SU-DHL-6 (cell line): ENCODE data around the gene GPD2.
"Not testable (repeated sequence)": the region's sequence is repeated elsewhere in the genome, so short reads cannot be mapped to it uniquely, and the experiment has no call there.

Experiments used
- H2AFZ ChIP-seq: fragments of 200-600 bp; sonication (generic); 2 replicates; pipeline ENCODE4 v1.6.1; 2014; ENCODE audit warnings: low read depth, mild to moderate bottlenecking, moderate library complexity, mixed read lengths, antibody characterized with exemption, low read length; ENCODE audit not compliant: severe bottlenecking
- H3F3A ChIP-seq: fragments of 200-600 bp; shearing (Covaris generic); 2 replicates; pipeline ENCODE4 v1.6.0; 2016; ENCODE audit warnings: antibody characterized with exemption, mild to moderate bottlenecking; ENCODE audit not compliant: insufficient read depth
- H3K27ac ChIP-seq: fragments of 200-600 bp; sonication (generic); 2 replicates; pipeline ENCODE4 v1.5.1; 2016; ENCODE audit warnings: low read depth, mild to moderate bottlenecking, low read length, moderate library complexity, mixed read lengths
- H3K27me3 ChIP-seq: fragments of 200-600 bp; sonication (generic), shearing (Covaris generic); 2 replicates; pipeline ENCODE4 v1.6.0; 2014; ENCODE audit warnings: mild to moderate bottlenecking, low read length
- H3K36me3 ChIP-seq: fragments of 200-600 bp; sonication (generic); 2 replicates; pipeline ENCODE4 v1.6.1; 2014; ENCODE audit warnings: mild to moderate bottlenecking, low read length, mixed read lengths
- H3K4me2 ChIP-seq: fragments of 300-600, 200-600 bp; shearing (Covaris generic), sonication (generic); 2 replicates; pipeline ENCODE4 v1.6.0; 2014; ENCODE audit warnings: low read length, low read depth, mild to moderate bottlenecking; ENCODE audit not compliant: poor library complexity, severe bottlenecking
- H3K4me3 ChIP-seq: fragments of 200-600 bp; sonication (generic); 2 replicates; pipeline ENCODE4 v1.5.1; 2014; ENCODE audit warnings: antibody characterized with exemption, low read length, mild to moderate bottlenecking, mixed read lengths; ENCODE audit not compliant: insufficient read depth, poor library complexity, severe bottlenecking
- H3K79me2 ChIP-seq: fragments of 200-600 bp; sonication (generic); 2 replicates; pipeline ENCODE4 v1.6.1; 2014; ENCODE audit warnings: mild to moderate bottlenecking, low read length, moderate library complexity; ENCODE audit not compliant: insufficient read depth
- H3K9ac ChIP-seq: fragments of 200-600 bp; sonication (generic); 2 replicates; pipeline ENCODE4 v1.7.0; 2014; ENCODE audit warnings: mild to moderate bottlenecking, low read length
- H3K9me2 ChIP-seq: fragments of 200-600 bp; sonication (generic); replicated peaks from 2 replicates; pipeline ENCODE4 v1.6.1; 2014; ENCODE audit warnings: low read length; ENCODE audit not compliant: insufficient read depth
- H3K9me3 ChIP-seq: fragments of 200-600 bp; sonication (generic); 2 replicates; pipeline ENCODE4 v1.6.1; 2014; ENCODE audit warnings: low read length, mixed read lengths; ENCODE audit not compliant: insufficient read depth
- H4K20me1 ChIP-seq: fragments of 200-600 bp; sonication (generic); 2 replicates; pipeline ENCODE4 v1.6.1; 2014; ENCODE audit warnings: low read depth, mild to moderate bottlenecking, antibody characterized with exemption, low read length, moderate library complexity, mixed read lengths
- CTCF ChIP-seq: fragments of 200-600 bp; sonication (generic); IDR thresholded peaks from one replicate; pipeline ENCODE4 v1.5.1; 2017; ENCODE audit warnings: antibody characterized with exemption, mild to moderate bottlenecking, low read length, moderate library complexity; ENCODE audit not compliant: insufficient read depth, poor library complexity, severe bottlenecking
- EZH2phosphoT487 ChIP-seq: fragments of 200-600 bp; sonication (generic), shearing (Covaris generic); conservative IDR thresholded peaks from 2 replicates; pipeline ENCODE4 v1.6.1; 2018; ENCODE audit warnings: mild to moderate bottlenecking, antibody characterized with exemption, low read length, moderate library complexity, mixed read lengths

Gene GPD2

GRCh38 chr2:156601855-156602551, 165.8 kb downstream of the GPD2 start:
- Histone ChIP-seq H3K9ac (no peak overlapping the region), H2AFZ (no peak overlapping the region)
- no peak for TF ChIP-seq EZH2phosphoT487
- TF ChIP-seq CTCF = no peak

DNA sequence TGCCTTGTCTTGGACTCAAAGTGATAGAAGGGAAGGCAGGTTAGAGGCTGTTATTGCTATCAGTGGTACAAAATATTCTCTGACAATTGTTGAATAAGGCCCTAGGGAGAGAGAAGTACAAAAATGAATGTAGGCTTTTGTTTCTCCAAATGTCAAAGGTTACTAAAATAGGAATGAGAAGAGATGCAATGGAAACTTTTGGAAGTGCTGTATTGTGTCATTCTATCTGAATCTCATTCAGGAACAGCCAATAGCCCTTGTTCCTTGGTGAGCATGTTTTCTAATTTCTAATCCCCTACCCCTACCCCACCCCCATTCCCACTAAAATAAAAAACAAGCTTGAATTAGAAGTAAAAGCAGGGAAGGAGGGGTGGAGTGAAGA, 166.4 kb downstream of the GPD2 start:
- Histone ChIP-seq H3K27ac (no peak overlapping the region), H3K27me3 (no peaks in the 10 kb centered on the region), H3K79me2 (no peaks in the 10 kb centered on the region), H3K4me2 (no peak overlapping the region), H3K4me3 (no peak overlapping the region), H3K9ac (no peak overlapping the region), H3K9me3 (no peaks in the 10 kb centered on the region), H2AFZ (no peak overlapping the region), H3K9me2 (no peaks in the 10 kb centered on the region; the same call in 1 of the 2 replicates), H3K36me3 (no peaks in the 10 kb centered on the region), H3F3A (no peaks in the 10 kb centered on the region), H4K20me1 (no peaks in the 10 kb centered on the region)
- TF ChIP-seq CTCF = no peak
- TF ChIP-seq EZH2phosphoT487 = no peak

More at GRCh38 chr2:156601855-156602551, 165.8 kb downstream of the GPD2 start:
- H3K36me3 ChIP-seq = no peaks in the 10 kb centered on the region
- no peaks in the 10 kb centered on the region for H3F3A ChIP-seq
- H4K20me1 ChIP-seq = no peaks in the 10 kb centered on the region
- H3K27ac ChIP-seq = no peak overlapping the region
- no peaks in the 10 kb centered on the region for H3K27me3 ChIP-seq
- H3K4me2 ChIP-seq = no peak overlapping the region
- H3K79me2 ChIP-seq = no peaks in the 10 kb centered on the region
- H3K4me3 ChIP-seq = no peak overlapping the region
- H3K9me2 ChIP-seq = no peaks in the 10 kb centered on the region; the same call in 1 of the 2 replicates
- H3K9me3 ChIP-seq = no peaks in the 10 kb centered on the region

GRCh38 chr2:156615836-156616322, 179.7 kb downstream of the GPD2 start:
- Histone ChIP-seq H4K20me1 (no peaks in the 10 kb centered on the region), H2AFZ (no peak overlapping the region), H3K9me2 (no peaks in the 10 kb centered on the region), H3K4me2 (no peak overlapping the region), H3K9ac (no peak overlapping the region), H3K27me3 (no peaks in the 10 kb centered on the region), H3K79me2 (no peaks in the 10 kb centered on the region), H3K27ac (no peak overlapping the region), H3K9me3 (no peaks in the 10 kb centered on the region), H3K4me3 (no peak overlapping the region), H3F3A (no peaks in the 10 kb centered on the region), H3K36me3 (no peaks in the 10 kb centered on the region)
- TF ChIP-seq CTCF = no peak
- no peak for TF ChIP-seq EZH2phosphoT487

DNA sequence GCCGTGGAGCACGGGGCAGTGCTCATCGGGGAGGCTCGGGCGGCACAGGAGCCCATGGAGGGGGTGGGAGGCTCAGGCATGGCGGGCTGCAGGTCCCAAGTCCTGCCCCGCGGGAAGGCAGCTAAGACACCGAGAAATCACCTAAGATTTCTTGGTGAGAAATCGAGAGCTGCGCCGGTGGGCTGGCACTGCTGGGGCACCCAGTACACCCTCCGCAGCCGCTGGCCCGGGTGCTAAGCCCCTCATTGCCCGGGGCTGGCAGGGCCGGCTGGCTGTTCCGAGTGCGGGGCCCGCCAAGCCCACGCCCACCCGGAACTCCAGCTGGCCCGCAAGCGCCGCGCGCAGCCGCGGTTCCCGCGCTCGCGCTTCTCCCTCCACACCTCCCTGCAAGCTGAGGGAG, 181.9 kb downstream of the GPD2 start:
- H3K9me3 ChIP-seq, H4K20me1 ChIP-seq, H3K4me3 ChIP-seq, H3F3A ChIP-seq, H3K79me2 ChIP-seq, H3K27me3 ChIP-seq, H2AFZ ChIP-seq, H3K9ac ChIP-seq, H3K27ac ChIP-seq, H3K9me2 ChIP-seq, H3K36me3 ChIP-seq, H3K4me2 ChIP-seq: not testable (repeated sequence)
